GM19023 (cell line): ENCODE results near the gene TNFRSF11A.

Experiments used
- ATAC-seq: cut with Tn5 transposase; IDR thresholded peaks from one replicate; pipeline ENCODE4 v1.9.1; 2021; ENCODE audit warnings: mild to moderate bottlenecking, moderate library complexity; ENCODE audit not compliant: unreplicated experiment

The TNFRSF11A gene

DNA sequence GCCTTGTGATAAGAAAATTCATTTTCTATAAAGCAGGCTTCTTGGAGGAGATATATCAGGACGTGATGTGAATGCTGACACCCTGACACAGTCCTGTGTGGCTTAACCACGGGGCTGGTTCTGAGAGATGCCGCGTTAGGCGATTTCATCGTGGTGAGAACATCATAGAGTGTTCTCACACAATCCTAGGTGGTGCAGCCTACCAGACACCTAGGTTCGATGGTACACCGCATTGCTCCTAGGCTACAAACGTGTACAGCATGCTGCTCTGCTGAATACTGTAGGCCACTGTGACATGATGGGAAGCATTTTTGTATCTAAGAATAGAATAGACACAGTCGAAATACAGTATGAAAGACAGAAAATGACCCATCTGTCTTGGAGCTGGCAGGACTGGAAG lies 82.5 kb downstream of the TNFRSF11A start:
- no peak for ATAC-seq

DNA sequence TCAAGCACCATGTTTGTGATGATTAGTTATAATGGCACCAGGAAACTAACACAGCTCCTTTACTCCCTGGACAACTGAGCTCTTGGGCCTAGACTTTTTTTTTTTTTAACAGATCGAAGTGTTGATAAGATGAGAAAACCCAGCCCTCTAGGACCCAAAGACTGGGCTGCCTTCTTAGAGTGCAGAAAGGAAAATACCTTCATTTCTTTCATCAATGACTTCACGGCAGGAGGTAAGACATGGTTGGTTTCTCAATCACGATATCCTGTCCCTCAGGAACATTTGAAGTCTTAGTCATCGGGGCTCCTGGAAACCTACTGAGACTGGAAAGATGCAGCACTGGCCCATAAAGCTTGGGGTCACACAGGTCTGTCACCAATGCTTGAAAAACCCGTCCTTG lies 84.7 kb downstream of the TNFRSF11A start:
- ATAC-seq: no peak

DNA sequence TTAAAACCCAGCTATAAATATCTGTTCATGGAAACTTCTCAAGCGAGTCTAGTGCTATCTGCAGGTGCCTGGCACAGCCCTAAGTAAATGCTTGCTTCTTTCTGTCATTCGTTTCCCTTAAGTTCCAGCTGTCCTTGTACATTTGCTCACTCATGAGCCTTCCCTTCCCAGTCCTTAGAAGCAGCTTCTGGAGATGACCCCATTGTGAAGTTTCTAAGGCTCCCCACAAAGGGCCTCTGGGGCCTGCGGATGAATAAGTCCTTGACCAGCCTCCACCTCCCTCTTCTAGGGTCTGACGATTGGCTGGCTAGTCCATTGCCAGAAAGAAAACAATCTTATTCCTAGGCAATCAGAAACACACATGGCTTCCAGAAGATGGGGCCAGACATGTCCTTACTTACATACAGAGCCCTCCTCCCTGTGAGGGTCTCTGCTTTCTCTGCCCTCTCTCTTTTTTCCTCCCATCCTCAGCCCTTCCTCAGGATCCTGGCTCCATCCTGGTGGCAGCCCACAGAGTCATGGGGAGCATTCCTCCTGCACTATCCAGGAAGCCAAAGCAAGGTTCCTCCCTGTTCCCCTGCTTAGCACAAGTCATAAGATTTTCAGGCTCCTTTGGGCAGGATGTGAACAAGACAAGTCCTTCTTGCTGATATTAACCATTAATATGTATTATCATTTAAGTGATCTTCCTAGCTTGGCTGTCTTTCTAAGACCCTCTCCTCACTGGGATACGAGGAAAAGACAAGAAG lies 87.3 kb downstream of the TNFRSF11A start:
- ATAC-seq: no peak

DNA sequence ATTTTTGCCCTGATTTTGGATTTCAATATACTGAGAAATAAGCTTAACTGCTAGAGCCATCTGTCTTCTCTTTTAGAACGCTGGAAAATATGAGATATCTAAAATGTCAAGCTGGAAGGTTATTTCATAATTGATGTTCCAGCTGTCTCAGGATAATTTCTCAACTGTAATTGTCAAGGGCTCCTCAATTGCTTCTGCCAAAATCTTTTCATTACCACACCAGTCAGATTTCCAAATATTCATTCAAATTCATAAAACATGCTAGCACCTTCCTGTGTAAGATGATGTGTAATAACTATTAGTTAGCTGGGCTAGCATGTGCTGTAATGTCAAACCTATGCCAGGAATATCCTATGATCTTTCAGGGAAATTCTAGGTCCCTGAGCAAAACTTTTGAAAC lies 88.1 kb downstream of the TNFRSF11A start:
- ATAC-seq: no peak

DNA sequence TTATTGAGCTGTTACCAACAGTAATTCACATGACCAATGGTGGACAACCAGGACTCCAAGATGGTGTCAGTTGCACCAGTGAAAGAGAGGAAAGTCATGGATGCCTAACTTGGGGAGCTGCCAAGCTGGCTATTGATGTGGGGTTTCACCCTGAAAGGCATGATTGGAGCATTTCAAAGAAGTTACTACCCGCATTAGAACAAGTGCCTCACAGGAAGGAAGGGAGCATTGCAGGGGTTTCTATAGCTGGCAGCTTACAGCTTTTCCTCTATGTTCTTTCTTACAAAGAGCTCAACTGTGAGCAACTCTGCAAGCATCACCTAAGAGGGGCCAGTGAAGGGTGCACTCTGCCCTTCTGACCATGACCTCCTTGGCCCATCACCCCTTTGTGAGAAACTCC lies 93.1 kb downstream of the TNFRSF11A start:
- ATAC-seq: no peak

DNA sequence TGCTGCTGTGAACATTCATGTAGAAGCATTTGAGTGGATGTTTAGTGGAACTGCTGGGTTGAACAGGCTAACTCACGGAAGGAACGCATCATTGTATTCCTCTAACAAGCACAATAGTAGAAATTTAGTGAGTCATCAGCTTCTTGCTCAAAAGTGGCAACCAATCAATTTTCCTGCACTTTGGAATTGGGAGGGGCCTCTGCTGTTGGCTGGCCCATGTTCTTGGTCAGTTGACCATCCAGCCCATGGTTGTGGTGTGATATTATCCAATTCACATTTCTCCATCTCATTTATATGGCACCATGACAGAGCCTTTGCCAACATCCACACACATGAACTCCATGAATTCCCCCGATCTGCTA lies 95.0 kb downstream of the TNFRSF11A start:
- no peak for ATAC-seq

DNA sequence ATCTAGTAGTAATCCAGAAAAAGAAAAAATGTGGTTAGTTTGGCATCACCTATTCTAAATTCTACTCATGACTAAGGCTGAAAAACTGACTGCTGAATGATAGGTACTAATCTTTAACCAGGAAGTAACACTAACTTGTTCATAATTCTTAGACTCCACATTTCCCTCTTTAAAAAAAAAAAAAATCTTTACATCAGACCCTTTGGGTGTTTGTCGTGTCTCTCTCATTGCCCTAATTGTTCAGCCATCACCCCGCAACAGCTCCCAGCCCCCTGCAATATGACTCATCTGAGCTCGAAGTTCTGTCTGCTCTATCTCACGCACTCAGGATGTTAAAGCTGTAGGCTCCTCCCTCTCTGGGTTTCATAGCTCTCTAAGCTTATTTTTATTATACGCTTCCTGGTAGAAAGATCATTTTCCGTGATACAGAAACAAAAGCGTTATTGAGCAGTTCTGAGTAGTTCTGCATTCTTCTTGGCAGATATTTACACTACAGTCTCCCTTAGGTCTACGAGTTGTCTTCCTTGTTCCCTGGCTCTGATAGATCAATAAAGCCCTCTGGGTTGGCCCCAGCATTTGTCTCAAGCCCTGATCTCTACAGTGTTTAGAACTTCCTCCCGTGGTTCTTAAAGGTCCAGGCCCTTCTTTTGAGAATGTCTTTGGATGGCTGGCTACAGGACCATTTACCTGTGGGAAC lies 95.6 kb downstream of the TNFRSF11A start:
- ATAC-seq: peak; percentile 97

DNA sequence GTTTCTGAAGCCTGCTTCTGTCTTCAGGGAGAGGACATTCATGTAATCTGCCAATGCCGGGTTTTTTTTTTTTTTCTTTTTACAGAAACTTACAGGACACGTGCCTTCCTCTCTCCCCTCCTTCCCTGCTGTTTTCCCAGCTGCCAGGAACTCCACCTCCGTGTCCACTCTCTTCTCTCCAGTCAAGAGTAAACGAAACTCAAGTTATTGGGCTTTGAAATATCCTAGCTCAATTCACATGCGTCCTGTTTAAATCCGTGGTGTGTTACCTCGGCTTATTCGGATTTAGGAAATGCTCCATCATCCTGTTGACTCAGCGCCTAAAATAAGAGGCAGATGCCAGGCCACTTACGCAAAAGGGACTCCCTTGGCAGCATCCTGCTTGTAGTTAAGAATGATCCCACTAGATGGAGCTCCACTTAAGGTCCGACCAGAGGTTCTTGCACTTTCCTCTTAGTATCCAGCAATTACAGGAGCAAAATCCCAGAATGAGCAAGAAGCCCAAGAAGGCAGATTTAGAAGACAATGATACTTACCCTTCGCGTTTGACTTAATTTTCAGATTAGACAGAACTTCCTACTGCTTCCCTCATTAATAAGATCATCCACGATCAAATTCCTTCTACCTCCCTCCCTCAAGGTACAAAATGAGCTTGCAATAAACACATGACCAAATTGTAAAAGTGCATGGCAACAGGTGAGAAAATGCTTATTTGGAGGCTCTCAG lies 100.5 kb downstream of the TNFRSF11A start:
- ATAC-seq: no peak

DNA sequence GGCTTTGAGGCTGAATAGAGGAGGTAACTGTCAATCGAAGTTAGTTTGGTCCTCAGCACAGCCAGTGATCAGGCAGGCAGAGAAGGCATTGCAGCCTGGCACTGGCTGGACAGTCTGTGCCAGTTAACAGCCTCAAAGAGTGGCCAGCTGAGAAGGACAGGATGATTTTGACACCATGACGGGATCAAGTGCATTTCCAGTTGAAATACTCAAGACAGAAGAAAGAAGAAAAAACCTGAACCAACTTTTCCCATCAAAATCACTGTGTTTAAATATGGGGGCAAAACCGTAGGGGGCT lies 101.0 kb downstream of the TNFRSF11A start:
- ATAC-seq: no peak

DNA sequence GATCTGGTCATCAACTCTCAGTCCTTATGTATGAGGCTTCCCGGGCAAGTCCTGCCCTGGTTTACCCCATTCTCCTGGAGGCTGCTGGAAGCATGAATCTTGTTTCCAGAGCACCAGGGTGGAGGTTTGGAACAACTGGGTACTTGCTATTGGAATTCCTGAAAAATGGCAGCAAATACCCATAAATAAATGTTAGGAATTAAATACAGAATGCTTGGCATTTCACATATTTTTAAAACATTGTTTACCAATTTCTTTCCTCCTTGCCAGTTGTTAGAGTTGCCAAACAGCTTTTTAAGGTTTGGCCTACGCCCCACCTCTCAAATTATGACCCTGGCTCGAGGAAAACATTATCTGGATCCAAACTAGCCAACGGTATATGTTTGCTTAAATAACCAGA lies 107.1 kb downstream of the TNFRSF11A start:
- no peak for ATAC-seq

DNA sequence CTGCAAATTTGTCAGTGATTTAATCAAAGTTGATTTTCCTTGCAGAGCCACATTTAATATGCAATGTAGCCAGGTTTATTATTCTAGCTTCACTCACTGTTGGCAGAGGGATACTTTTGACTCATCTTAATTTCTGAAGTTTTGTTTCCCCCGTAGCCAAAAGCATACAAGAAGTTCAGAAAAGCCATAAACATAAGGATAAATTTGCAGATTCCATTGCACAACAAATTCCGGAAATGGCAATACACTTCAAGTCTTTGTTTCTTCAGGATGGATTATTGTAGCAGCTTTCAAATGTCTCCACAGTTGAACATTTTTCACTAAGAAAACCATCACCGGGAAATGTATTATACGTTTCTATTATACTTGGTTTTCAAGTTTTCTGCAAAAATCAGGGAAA lies 109.7 kb downstream of the TNFRSF11A start:
- ATAC-seq: no peak

DNA sequence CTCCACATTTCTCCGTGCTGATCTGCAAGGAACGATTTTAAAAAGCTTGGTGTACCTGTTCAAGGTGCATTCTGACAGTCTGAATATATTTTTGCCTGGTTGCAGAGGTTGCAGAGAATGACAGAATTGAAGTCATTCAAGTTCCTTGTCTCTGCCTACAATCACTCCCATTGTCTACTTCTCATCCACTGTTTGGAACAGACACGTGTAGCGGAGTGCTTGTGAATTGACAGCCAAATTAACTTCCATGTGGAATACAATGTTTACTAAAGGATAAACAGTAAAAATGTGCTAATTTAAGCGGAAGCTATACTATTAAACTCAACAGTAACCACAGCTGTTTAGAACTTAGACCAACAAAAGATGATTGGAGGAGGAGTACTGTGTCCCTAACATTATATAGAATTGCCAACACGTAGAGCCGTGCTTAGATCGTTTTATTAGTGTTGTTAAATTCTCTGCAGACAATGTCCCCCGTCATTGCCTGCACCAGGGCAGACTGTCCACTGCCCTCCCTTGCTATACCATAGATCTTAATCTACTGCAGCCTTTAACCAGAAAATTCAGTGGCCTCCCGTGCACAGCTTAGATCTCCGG lies 110.4 kb downstream of the TNFRSF11A start:
- ATAC-seq: no peak

DNA sequence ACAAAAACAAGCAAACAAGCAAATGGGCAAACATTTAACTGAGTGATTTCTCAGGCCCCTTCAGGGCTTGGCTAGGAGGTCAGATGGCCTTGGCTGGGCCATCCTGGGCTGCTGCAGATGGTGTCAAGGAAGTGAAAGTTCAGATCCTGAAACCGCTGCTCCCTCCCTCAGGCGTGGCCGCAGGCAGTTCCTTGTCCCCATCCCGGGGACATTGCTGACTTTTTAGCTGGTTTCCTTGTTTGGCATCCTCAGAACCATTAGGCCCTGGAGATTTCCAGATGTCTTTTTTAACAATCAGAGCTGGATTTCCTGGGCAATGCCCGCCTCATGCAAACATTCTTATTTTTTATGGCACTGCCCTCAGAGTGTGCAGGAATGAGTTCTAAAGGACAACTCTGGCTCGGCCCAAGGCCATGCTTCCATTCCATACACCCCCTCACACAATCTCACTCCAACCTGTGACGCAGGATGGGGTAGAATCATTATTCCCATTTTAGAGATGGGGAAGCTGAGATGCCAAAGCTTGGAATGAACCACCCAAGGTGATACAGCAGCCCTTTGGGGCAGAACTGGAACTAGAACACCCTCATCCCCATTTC lies 111.6 kb downstream of the TNFRSF11A start:
- ATAC-seq: no peak

DNA sequence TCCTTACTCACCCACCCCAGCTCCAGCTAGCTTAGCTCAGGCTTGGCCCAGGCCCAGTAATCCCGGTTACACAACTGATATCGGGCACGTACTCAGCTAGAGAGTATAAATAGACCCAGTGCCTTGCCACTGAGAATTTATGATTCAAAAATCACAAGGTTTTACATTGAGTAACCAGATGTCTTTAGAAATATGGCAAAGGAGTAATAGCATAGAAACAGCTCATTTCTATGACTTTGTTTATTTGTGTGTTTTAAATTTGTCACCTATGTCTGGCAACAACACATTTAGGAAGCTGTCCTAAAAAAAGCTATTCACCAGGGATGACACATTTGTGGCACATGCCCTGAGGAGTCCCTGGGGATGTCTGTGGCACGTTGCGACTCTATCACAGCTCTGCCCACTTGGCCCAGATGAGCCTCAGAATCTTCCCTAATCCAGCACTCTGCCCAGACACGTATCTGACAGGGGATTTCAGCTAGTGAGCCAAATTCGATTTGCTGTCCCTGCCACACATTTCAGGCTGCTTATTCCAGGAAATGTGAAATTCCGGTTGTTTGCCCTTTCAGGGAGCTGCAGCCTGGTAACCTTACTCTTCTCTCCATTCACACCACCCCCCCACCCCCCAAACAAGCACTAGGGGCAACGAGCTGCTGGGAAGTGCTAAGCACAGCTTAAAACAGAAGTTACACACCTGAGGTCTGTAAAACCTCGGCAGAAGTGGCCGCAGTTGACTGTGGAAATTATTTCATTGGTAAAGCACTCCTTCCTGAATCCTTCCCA lies 112.3 kb downstream of the TNFRSF11A start:
- ATAC-seq: no peak

DNA sequence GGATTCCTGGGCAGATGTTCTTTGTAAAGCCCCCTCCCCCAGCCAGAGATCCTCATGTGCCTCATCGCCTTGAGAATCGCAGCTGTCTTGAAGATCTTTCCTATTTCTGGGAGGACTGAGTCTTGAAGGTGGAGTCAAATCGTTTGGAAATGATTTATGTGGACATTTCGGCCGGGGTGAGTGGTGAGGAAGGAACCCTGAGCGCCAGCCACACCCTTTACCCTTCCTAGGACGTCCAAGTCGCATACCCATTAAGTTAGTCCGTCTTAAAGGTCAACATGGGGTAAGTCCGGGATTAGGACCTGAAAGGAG lies 112.9 kb downstream of the TNFRSF11A start:
- ATAC-seq: no peak

DNA sequence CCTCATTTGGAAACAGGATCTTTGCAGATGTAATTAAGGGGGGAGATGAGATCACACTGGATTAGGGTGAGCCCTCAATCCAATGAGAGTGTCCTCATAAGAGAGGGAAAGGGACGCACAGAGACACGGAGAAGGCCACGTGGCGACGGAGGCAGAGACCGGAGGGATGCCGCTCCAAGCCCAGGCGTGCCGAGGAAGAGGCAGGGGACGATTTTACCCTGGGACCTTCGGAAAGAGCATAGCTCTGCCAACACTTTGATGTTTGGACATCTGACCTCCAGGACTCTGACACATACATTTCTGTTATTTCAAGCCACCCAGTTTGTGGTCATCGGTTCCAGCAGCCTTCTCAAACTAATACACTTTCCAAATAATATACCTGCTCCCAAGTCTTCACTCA lies 113.3 kb downstream of the TNFRSF11A start:
- no peak for ATAC-seq

DNA sequence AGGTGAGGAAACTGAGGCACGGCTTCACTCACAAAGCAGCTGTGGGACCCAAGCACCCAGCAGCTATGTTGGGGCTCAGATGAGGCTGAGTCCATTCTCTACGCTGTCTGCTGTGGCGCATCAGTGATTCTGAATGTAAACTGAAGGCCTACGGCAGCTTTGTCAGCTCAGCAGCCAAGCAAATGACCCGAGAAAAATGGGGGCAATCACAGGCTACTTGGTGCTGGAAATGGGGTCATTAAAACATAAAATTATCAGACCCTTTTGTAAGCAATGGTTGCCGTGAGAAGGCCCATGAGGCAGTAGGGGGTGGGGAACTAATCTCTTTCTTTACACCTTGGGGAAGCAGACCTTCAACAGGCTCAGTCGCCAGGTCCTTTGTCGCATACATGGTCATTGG lies 113.8 kb downstream of the TNFRSF11A start:
- ATAC-seq: no peak
